Fibroblast of peridontal ligament (primary cell): ENCODE data around the gene EVC.

Experiments
- DNase-seq: peaks from one replicate; pipeline ENCODE4 v3.0.0-alpha.2; 2010; ENCODE audit errors: extremely low read depth

The EVC gene

GRCh38 chr4:5710961-5711478, at the start of gene EVC:
Gene EVC, plus strand, starts transcription at chr4:5711201. Its CDS starts 180 bp downstream, at chr4:5711381.
- peak; percentile 77 for DNase-seq

GRCh38 chr4:5661237-5661636, 49.8 kb upstream of the EVC start:
- DNase-seq: no peak

GRCh38 chr4:5662555-5662954, 48.4 kb upstream of the EVC start:
- DNase-seq: no peak

- DNase-seq: no peak
These were observed 46.2 kb upstream of the EVC start for GRCh38 chr4:5664778-5665177.

- no peak for DNase-seq
These were observed 44.3 kb upstream of the EVC start for GRCh38 chr4:5666741-5667140.

GRCh38 chr4:5676763-5677162, 34.2 kb upstream of the EVC start:
- no peak for DNase-seq

- DNase-seq: peak; percentile 21
These were observed 32.0 kb upstream of the EVC start for GRCh38 chr4:5678977-5679376.

GRCh38 chr4:5683566-5683965, 27.4 kb upstream of the EVC start:
- no peak for DNase-seq

- DNase-seq: no peak
These were observed 25.7 kb upstream of the EVC start for GRCh38 chr4:5685296-5685695.

- no peak for DNase-seq
These were observed 24.7 kb upstream of the EVC start for GRCh38 chr4:5686338-5686737.

- no peak for DNase-seq
These were observed 21.9 kb upstream of the EVC start for GRCh38 chr4:5689065-5689464.

- DNase-seq: no peak
These were observed 19.4 kb upstream of the EVC start for GRCh38 chr4:5691491-5692132.

GRCh38 chr4:5693871-5694270, 17.1 kb upstream of the EVC start:
- DNase-seq: peak; percentile 35

GRCh38 chr4:5696341-5696740, 14.7 kb upstream of the EVC start:
- DNase-seq: no peak

- DNase-seq: no peak
These were observed 10.5 kb upstream of the EVC start for GRCh38 chr4:5700459-5700858.

GRCh38 chr4:5701971-5702370, 9.0 kb upstream of the EVC start:
- DNase-seq: no peak

- DNase-seq: no peak
These were observed 7.2 kb upstream of the EVC start for GRCh38 chr4:5703831-5704230.

- DNase-seq: no peak
These were observed 6.7 kb upstream of the EVC start for GRCh38 chr4:5704276-5704675.

GRCh38 chr4:5705647-5706320, 5.2 kb upstream of the EVC start:
- no peak for DNase-seq

- DNase-seq: no peak
These were observed 4.3 kb upstream of the EVC start for GRCh38 chr4:5706486-5707290.

GRCh38 chr4:5707366-5707765, 3.6 kb upstream of the EVC start:
- no peak for DNase-seq

GRCh38 chr4:5707778-5708448, 3.1 kb upstream of the EVC start:
- DNase-seq: no peak
